ENCODE results near the gene ISG20L2. TPM values are rescaled to one million over a fixed set of nuclear protein-coding genes. Genes with fewer than 3 reads are reported as not detected.

ISG20L2 gene
- total RNA-seq, 1 experiment from 2014 or later = 41.7 TPM

DNA sequence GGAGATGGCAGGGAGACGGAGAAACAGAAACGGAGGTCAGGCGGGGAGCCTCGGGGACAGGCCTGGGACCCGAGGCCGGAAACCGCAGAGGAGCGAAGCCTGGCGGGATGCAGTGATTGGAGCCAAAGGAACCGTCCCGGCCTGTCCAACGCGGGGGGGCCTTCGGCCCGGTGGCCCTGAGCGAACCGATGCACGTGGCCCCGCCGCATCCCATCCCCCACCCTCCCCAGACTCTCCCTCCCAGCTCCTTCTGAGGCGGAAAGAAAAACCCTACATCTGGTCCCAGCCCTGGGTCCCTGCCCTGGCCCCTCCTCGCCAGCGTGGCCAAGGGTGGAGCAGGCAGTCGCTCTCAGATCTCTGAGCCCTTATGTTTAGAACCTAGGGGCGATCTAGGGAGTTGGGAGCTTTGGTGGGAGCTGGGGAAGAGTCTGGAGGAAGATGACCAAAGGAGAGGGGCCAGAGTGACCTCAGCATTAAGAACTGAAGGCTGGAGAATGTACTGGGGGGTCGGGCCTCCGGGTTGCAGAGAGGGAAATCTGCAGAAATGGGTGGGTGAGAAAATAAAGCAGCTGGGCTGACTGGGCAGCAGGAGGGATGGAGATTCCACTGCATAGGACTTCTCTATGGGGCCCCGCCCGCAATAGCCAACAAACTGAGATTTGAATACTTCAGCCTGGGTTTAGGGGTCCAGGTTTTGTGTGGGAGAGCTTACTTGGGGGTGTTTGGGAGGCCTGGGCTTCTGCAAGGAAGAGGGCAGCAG, 21.7 kb downstream of the ISG20L2 start:
- no peaks in the 10 kb centered on the region for H3K27me3 ChIP-seq (ENCODE audit: insufficient read depth, low read length)
- TF ChIP-seq JUND (IDR thresholded peaks at IDR 0.05) (no peak), EZH2 (IDR thresholded peaks at IDR 0.05) (no peak), YY1 (IDR thresholded peaks at IDR 0.05; ENCODE audit: extremely low read depth, insufficient replicate concordance, low read depth, low read length) (no peak), FOSL1 (IDR thresholded peaks at IDR 0.05; ENCODE audit: low read depth) (no peak), SIN3A (IDR thresholded peaks at IDR 0.05; ENCODE audit: low read depth) (no peak), CBX3 (IDR thresholded peaks at IDR 0.05; ENCODE audit: low read depth) (no peak), ZFX (IDR thresholded peaks at IDR 0.05) (peak; percentile 31; the same call in 1 of the 2 replicates), CEBPB (IDR thresholded peaks at IDR 0.05; ENCODE audit: low read depth) (no peak), ZBTB33 (IDR thresholded peaks at IDR 0.05; ENCODE audit: extremely low read depth, insufficient replicate concordance, low read length) (no peak), CTCF (IDR thresholded peaks at IDR 0.05 in 2 of 3, conservative IDR thresholded peaks at IDR 0.05 in 1 of 3; ENCODE audit: borderline replicate concordance in 1 of 3, insufficient read depth in 1 of 3, low read depth in 2 of 3, low read length in 2 of 3) (no peak), SRF (IDR thresholded peaks at IDR 0.05; ENCODE audit: low read depth) (no peak), TCF7L2 (IDR thresholded peaks at IDR 0.05; ENCODE audit: borderline replicate concordance, extremely low read depth, insufficient read depth, insufficient read length) (peak; percentile 7), ELF1 (IDR thresholded peaks at IDR 0.05; ENCODE audit: borderline replicate concordance, low read depth) (no peak)
- TF ChIP-seq, protein P1, sequence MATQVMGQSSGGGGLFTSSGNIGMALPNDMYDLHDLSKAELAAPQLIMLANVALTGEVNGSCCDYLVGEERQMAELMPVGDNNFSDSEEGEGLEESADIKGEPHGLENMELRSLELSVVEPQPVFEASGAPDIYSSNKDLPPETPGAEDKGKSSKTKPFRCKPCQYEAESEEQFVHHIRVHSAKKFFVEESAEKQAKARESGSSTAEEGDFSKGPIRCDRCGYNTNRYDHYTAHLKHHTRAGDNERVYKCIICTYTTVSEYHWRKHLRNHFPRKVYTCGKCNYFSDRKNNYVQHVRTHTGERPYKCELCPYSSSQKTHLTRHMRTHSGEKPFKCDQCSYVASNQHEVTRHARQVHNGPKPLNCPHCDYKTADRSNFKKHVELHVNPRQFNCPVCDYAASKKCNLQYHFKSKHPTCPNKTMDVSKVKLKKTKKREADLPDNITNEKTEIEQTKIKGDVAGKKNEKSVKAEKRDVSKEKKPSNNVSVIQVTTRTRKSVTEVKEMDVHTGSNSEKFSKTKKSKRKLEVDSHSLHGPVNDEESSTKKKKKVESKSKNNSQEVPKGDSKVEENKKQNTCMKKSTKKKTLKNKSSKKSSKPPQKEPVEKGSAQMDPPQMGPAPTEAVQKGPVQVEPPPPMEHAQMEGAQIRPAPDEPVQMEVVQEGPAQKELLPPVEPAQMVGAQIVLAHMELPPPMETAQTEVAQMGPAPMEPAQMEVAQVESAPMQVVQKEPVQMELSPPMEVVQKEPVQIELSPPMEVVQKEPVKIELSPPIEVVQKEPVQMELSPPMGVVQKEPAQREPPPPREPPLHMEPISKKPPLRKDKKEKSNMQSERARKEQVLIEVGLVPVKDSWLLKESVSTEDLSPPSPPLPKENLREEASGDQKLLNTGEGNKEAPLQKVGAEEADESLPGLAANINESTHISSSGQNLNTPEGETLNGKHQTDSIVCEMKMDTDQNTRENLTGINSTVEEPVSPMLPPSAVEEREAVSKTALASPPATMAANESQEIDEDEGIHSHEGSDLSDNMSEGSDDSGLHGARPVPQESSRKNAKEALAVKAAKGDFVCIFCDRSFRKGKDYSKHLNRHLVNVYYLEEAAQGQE (IDR thresholded peaks at IDR 0.05; ENCODE audit: low read depth) = no peak
- ATAC-seq = peak; percentile 20
- no peaks in the 10 kb centered on the region for H3K9me3 ChIP-seq (ENCODE audit: control insufficient read depth in 1 of 2, insufficient read depth in 1 of 2, low read depth in 1 of 2, low read length in 2 of 2)
- H3K27ac ChIP-seq (ENCODE audit: low read depth, low read length) = peak overlapping the region; percentile 89
- BruUV-seq (replicated peaks) = no TSS peak
- ChIA-PET RAD21 (ENCODE audit: low non-redundant PET in 1 of 2, low total read pairs in 2 of 2, uncharacterized antibody in 2 of 2, unreplicated experiment in 2 of 2) (interaction anchor here (0.7 to 3.5 kb wide), 8 partner anchors 14 to 30 kb away, joined by 3 to 45 read pairs (median 11); no protein-coding TSS in a partner anchor), POLR2A (interaction anchor here (0.9 to 6.4 kb wide), 9 partner anchors 9 to 80 kb away, joined by 3 to 87 read pairs (median 10); partner anchors contain the start of genes ISG20L2 and METTL25B), CTCF (interaction anchor here (0.6 to 14.7 kb wide), 18 partner anchors 9 to 153 kb away, joined by 3 to 310 read pairs (median 7); partner anchors contain the start of genes ISG20L2, METTL25B, NES and NTRK1)
- peaks cover 0 to 2% of the 10 kb centered on the region in 2 experiments; a peak in 1 of 4 replicates for H3K36me3 ChIP-seq (ENCODE audit: control insufficient read depth in 1 of 2, insufficient read depth in 2 of 2, low read length in 2 of 2)
- no peaks in the 10 kb centered on the region for H3K9me2 ChIP-seq (ENCODE audit: insufficient read depth)
- H3K4me2 ChIP-seq (ENCODE audit: low read length) = peak overlapping the region; percentile 85
- no peak overlapping the region for H2AFZ ChIP-seq (ENCODE audit: low read depth, low read length, poor library complexity, severe bottlenecking)
- DNase-seq (ENCODE audit: low read depth, low spot score) = no peak
- H3K4me3 ChIP-seq (replicated peaks in 1 of 2; ENCODE audit: low read depth in 1 of 2, low read length in 2 of 2) = peak overlapping the region; percentile 62 to 63
- peak overlapping the region; percentile 80 for H3K9ac ChIP-seq (ENCODE audit: low read length)
- peaks cover 24% of the 10 kb centered on the region for H3K79me2 ChIP-seq (ENCODE audit: insufficient read depth, low read length)
- no peaks in the 10 kb centered on the region for H4K20me1 ChIP-seq (ENCODE audit: insufficient read depth)
- H3K4me1 ChIP-seq (ENCODE audit: control insufficient read depth in 1 of 2, insufficient read depth in 2 of 2, low read length in 2 of 2) = peaks cover 79 to 89% of the 10 kb centered on the region in 2 experiments
- intact Hi-C loops (cut with micrococcal nuclease) = loop anchor here (1.0 kb wide), 1 partner anchor 18 kb away; no protein-coding TSS in a partner anchor

All from HCT116 (cell line).